Mesothelial cell of epicardium (in vitro differentiated cells): ENCODE results near the gene TAOK3. TPM values are rescaled to one million over a fixed set of nuclear protein-coding genes. Genes with fewer than 3 reads are reported as not detected.
A peak's percentile ranks its signal among the peaks of the same experiment; 100 is the strongest.

Experiments
- DNase-seq, 2 experiments: peaks; one replicate each; pipeline ENCODE4 v3.0.0; 2021; ENCODE audit warnings: low spot score in 2 of 2; ENCODE audit not compliant: unreplicated experiment in 2 of 2
- H3K27ac Mint-ChIP-seq: 2 replicates; pipeline ENCODE4 v1.8.0; 2021; ENCODE audit warnings: mixed read lengths
- H3K27me3 Mint-ChIP-seq: 2 replicates; pipeline ENCODE4 v1.8.0; 2021; ENCODE audit warnings: low read depth, mixed read lengths
- H3K36me3 Mint-ChIP-seq: 2 replicates; pipeline ENCODE4 v1.8.0; 2021; ENCODE audit warnings: mixed read lengths
- H3K4me1 Mint-ChIP-seq: 2 replicates; pipeline ENCODE4 v1.8.0; 2021; ENCODE audit warnings: mixed read lengths
- H3K4me3 Mint-ChIP-seq: 2 replicates; pipeline ENCODE4 v1.8.0; 2021; ENCODE audit warnings: mild to moderate bottlenecking, moderate library complexity, mixed read lengths
- H3K9me3 Mint-ChIP-seq: 2 replicates; pipeline ENCODE4 v1.8.0; 2021; ENCODE audit warnings: mixed read lengths
- total RNA-seq: library from RNA; stranded (reverse); gene quantifications from 3 replicates; pipeline ENCODE4 v1.2.1, GENCODE V29; 2021
- TF ChIP-seq, protein P1 (sequence below): fragments of 200-600 bp; sonication (generic); IDR thresholded peaks from one replicate; pipeline ENCODE4 v1.5.0; 2021; ENCODE audit warnings: antibody characterized with exemption; ENCODE audit not compliant: unreplicated experiment

The TAOK3 gene
- total RNA-seq, 1 donor from 2014 or later = 27.7 TPM

DNA sequence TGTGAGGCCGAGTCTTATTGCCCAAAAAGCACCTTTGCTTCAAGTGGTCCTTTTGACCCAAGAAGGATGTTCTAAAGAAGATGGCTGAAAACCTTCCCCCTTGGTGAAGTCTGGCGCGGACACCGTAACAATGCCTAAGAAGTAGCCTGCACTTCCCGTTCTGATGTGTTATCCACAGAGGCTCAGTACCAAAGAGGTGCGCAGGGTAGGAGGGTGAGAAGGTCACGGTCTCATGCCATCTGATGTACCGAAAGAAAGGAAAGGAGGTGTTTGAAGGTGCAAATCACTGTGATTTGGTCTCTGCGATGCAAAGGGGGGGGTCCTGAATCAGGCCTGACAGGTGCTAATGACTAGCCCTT lies 226.9 kb downstream of the TAOK3 start:
- Mint-ChIP-seq H3K9me3 (no peaks in the 10 kb centered on the region), H3K4me3 (no peak overlapping the region), H3K27ac (no peak overlapping the region), H3K36me3 (peaks cover 35% of the 10 kb centered on the region), H3K27me3 (no peaks in the 10 kb centered on the region), H3K4me1 (peaks cover 3% of the 10 kb centered on the region)
- DNase-seq = no peak
- TF ChIP-seq, protein P1, sequence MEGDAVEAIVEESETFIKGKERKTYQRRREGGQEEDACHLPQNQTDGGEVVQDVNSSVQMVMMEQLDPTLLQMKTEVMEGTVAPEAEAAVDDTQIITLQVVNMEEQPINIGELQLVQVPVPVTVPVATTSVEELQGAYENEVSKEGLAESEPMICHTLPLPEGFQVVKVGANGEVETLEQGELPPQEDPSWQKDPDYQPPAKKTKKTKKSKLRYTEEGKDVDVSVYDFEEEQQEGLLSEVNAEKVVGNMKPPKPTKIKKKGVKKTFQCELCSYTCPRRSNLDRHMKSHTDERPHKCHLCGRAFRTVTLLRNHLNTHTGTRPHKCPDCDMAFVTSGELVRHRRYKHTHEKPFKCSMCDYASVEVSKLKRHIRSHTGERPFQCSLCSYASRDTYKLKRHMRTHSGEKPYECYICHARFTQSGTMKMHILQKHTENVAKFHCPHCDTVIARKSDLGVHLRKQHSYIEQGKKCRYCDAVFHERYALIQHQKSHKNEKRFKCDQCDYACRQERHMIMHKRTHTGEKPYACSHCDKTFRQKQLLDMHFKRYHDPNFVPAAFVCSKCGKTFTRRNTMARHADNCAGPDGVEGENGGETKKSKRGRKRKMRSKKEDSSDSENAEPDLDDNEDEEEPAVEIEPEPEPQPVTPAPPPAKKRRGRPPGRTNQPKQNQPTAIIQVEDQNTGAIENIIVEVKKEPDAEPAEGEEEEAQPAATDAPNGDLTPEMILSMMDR = no peak

DNA sequence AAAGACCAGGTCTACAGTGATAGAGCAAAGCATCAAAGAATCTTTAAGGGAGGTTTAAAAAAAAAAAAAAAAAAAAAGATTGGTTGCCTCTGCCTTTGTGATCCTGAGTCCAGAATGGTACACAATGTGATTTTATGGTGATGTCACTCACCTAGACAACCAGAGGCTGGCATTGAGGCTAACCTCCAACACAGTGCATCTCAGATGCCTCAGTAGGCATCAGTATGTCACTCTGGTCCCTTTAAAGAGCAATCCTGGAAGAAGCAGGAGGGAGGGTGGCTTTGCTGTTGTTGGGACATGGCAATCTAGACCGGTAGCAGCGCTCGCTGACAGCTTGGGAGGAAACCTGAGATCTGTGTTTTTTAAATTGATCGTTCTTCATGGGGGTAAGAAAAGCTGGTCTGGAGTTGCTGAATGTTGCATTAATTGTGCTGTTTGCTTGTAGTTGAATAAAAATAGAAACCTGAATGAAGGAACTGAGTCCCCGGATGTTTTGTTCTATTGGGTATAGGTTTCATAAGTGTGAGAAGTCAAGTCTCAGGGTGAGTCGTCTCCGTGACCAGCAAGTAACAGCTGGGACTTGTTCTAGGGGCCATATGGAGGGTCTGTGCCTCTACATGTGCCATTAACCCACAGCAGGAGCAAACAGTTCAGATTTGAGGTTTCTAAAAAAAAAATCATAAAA lies 227.5 kb downstream of the TAOK3 start:
- no peak for DNase-seq
- Mint-ChIP-seq H3K4me1 (no peaks in the 10 kb centered on the region), H3K9me3 (no peaks in the 10 kb centered on the region), H3K27ac (no peak overlapping the region), H3K27me3 (no peaks in the 10 kb centered on the region), H3K4me3 (no peak overlapping the region), H3K36me3 (peaks cover 39% of the 10 kb centered on the region)
- TF ChIP-seq, protein P1 = no peak

DNA sequence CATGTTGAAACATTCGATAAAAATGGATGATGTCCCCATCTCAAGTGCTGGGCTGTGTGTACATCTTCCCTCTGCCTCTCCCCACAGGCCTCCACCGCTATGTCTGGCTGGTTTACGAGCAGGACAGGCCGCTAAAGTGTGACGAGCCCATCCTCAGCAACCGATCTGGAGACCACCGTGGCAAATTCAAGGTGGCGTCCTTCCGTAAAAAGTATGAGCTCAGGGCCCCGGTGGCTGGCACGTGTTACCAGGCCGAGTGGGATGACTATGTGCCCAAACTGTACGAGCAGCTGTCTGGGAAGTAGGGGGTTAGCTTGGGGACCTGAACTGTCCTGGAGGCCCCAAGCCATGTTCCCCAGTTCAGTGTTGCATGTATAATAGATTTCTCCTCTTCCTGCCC lies 228.2 kb downstream of the TAOK3 start:
- no peak for DNase-seq
- TF ChIP-seq, protein P1 = no peak

DNA sequence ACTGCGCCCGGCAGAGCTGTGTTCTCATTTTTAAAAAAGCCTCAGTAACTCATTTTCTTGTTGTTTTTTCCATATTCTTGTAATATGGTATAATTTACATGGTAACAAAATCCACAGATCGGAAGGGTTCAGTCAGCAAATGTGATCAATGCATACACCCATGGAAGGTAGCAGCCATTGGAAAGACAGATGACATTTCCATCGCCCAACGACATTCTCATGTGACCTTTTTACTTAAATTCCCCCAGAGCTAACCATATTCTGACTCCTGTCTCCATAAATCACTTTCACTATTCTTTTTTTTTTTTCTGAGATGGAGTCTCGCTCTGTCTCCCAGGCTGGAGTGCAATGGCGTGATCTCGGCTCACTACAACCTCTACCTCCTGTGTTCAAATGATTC lies 231.9 kb downstream of the TAOK3 start:
- H3K27ac Mint-ChIP-seq = no peak overlapping the region

More for the DNA sequence above, 228.2 kb downstream of the TAOK3 start:
- no peak overlapping the region for H3K27ac Mint-ChIP-seq
- no peak overlapping the region for H3K4me3 Mint-ChIP-seq
- peaks cover 46% of the 10 kb centered on the region for H3K36me3 Mint-ChIP-seq
- no peaks in the 10 kb centered on the region for H3K27me3 Mint-ChIP-seq
- H3K9me3 Mint-ChIP-seq = no peaks in the 10 kb centered on the region
- no peaks in the 10 kb centered on the region for H3K4me1 Mint-ChIP-seq

DNA sequence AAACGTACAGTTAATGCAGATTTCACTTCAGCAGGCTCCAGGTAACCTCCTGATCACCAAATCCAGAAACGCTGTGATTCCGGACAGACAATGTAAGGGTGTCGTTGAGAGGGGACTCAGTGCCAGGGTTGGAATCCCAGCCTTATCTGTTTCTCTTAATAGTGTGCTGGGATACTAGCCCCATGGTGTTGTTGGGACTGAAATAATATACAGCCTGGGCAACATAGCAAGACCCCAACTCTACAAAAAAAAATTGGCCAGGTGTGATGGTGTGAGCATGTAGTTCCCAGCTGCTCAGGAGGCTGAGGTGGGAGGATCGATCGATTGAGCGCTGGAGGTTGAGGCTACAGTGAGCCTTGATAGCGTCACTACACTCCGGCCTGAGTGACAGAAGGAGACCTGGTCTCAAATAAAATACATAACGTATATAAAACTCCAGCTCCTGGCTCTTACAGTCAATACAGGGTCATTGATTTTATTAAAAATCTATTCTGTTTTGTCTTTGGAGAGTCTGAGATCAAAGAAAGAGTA lies 235.5 kb downstream of the TAOK3 start:
- peaks cover 23% of the 10 kb centered on the region for H3K36me3 Mint-ChIP-seq
- no peaks in the 10 kb centered on the region for H3K27me3 Mint-ChIP-seq
- peaks cover 14% of the 10 kb centered on the region for H3K4me1 Mint-ChIP-seq
- H3K4me3 Mint-ChIP-seq = peak overlapping the region; percentile 93
- TF ChIP-seq, protein P1 = no peak
- no peak for DNase-seq
- no peaks in the 10 kb centered on the region for H3K9me3 Mint-ChIP-seq
- peak overlapping the region; percentile 86 for H3K27ac Mint-ChIP-seq

More for the DNA sequence above, 231.9 kb downstream of the TAOK3 start:
- no peaks in the 10 kb centered on the region for H3K27me3 Mint-ChIP-seq
- H3K36me3 Mint-ChIP-seq = peaks cover 44% of the 10 kb centered on the region
- H3K4me1 Mint-ChIP-seq = peaks cover 10% of the 10 kb centered on the region
- TF ChIP-seq, protein P1 = no peak
- no peaks in the 10 kb centered on the region for H3K9me3 Mint-ChIP-seq
- H3K4me3 Mint-ChIP-seq = no peak overlapping the region
- DNase-seq = no peak
